ENCODE data around the gene FGF18.

FGF18 gene

DNA sequence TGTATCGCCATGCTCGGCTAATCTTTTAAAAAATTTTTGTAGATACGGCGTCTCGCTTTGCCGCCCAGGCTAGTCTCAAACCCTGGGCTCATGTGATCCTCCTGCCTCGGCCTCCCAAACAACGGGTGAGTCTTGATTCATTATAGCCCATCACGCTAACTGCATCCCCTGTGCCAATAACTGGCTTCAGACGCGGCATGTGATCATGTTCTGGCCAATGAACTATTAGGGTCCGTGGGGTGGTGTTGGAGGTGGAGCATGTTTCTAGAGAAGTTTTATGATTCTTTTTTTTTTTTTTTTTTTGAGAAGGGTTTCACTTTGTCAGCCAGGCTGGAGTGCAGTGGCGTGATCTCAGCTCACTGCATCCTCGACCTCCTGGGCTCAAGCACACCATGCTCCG lies 51.0 kb downstream of the FGF18 start:
- no peak for DNase-seq (ENCODE audit: low spot score)

DNA sequence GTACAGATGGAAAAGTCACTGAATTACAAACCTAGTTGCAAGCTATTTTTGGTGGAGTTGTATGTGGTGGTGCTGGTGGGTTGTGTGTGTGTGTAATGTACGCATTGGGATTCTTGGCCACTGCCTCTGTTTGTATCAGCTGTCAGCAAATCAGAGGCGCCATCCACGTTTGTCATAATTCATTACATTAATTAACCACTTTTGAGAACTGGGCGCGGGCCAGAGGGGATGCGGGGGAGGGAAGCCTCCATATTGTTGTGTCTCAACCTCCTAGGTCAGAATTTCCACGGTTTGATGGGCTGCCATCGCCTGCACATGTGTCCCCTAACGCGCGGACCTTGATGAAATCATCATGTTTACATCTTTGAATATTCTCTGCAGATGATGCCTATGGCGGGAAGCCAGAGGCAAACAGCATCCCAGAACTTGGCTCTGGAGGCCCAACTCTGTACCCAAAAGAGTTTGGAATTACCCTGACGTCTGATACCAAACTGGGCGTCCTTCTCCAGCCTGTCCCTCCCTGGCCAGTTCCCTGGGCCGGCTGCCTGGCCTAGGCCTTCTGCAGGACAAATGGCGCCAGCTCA lies 54.9 kb downstream of the FGF18 start:
- no peak for DNase-seq (ENCODE audit: low spot score)

DNA sequence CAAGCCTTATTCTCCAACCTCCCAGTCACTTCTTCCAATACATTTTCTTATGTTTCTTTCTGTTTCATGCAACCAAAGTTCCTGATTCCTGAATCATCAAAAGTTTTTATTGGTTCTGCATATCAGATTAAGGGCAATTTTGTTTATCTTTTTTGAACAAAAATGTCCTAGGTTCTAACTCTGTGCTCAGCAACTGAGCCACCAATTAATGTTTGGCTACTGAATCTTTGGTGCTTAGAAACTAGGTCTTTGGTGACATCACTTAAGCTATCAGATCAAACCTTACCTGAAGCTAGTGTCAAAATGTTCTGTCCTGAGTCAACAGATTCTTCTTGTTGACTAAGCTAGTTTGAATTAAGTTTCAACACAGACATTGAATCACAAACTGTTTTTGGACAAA lies 56.1 kb downstream of the FGF18 start:
- DNase-seq (ENCODE audit: low spot score), result no peak

DNA sequence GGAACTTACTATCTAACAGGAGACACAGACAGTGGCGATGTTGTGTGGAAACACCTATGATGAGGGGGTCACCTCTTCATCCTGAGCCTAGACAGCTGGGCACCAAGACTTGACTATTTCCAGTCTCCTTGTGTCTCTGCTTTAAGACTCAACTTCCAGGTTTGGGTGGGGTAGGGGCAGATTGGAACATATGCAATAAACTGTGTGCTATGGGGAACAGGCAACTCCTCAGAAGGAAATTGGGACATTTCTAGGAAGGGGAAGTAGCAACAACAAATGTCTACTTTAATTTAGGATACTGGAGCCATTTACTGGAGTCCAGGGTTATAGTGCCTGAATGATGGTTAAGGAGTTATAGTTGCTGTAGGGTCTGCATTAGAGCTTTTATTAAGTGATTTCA lies 57.3 kb downstream of the FGF18 start:
- DNase-seq (ENCODE audit: low spot score), result no peak

DNA sequence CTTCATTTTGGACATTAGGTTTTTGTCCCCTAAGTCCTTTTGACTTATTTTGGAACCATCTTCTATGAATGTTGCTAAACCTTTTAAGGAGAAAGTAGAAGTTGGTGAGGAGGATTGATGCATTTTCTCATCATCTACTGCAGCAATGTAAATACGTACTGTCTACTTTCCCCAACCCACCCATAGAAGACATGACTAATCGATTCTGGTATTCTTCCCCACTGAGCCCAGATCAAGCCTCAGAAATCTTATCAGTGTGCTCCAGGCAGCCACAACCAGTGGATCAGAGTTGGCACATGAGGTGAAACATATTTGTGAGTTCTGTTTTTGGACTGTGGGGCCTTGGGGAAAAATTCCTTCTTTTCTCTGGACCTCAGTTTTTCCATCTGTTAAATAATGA lies 57.7 kb downstream of the FGF18 start:
- DNase-seq (ENCODE audit: low spot score), result no peak

DNA sequence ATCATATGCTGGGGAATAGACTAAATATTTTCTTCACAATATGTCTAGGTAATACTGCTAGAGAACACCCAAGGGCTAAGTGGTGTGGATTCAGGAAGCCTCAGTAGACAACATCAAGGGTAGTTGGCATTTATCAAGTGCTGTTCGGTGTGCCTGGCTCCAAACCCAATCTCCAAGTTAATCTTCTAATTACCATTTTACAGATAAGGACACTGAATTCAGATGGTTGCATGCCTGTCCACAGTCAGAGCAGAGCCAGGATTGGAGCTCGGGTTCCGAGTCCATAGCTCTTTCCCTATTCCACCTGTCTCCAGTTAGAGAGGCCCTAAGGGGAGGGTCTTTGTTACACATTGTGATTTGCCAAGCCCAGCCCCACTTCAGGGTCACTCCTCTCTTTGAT lies 58.2 kb downstream of the FGF18 start:
- DNase-seq (ENCODE audit: low spot score), result no peak

DNA sequence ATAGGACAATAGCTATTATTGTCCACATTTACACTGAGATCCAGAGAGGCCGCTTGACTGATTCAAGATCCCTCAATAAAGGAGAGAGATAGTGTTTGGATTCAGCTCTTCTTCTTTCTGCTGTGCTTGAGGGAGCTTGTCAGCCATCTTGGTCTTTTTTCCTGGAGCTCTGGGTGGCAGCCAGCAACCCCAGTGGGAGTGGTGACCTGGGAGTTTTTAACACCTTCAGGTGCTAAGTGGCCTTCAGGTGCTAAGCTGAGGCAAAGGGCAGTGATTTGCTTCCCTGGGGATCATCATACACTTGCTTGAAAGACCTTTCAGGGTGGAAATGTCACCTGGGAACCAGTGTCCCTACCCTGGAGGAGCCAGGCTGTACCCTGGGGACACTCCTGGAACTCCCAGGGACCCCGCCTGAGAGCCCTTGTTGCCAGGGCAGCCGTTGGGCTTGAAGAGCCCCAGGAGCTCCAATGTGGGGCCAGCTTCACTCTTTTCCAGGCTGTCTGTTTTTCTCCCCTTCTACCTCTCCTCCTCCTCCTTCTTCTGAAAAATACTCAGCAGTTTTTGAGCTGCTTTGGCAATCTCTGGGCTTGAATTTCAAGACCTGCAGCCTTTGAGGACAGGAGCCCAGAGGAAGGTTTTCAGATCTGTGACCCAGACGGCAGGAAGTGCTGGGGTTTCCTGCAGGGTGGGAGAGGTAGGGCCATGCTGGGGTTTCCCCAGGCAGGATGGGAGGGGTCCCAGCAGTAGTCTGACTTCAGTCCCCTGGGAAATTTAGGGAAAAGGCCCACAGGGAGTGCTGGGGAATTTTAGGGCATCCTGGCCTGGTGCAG lies 59.7 kb downstream of the FGF18 start:
- DNase-seq (ENCODE audit: low spot score), result no peak

DNA sequence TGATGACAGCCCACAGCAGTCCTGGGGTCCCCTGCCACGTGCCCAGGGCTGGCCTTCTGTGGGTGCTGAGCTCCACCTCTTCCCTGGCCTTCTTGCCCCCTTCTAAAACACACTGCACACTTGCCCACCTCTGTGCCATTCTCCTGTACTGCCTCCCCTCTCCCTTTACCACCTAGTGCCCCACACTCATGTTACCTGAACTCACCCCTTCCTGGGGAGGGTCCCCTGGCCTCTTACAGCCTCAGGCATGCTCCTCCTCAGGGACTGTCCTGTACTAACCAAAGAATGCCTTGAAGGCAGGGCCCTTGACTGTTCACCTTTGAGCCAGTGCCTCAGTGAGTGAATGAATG lies 60.3 kb downstream of the FGF18 start:
- DNase-seq (ENCODE audit: low spot score), result no peak

DNA sequence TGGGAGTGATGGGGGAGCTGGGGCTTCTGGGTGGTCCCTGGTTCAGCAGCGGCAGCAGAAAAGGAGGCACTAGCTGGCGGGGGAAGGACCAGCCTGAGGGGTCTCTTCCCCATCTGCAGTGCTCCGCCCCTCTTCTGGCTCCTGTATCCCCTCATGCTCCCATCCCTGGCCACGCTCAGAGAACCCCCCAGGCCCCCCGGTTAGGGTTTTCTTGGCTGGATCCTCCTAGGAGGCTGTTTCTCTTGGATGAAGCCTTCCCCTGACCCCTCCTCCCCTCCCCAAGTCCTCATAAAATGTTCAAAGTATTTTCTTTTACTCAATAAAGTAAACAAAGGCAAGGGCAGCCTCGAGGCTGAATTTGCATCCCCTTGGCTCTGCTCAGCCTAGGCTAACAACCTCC lies 60.8 kb downstream of the FGF18 start:
- DNase-seq (ENCODE audit: low spot score), result no peak

DNA sequence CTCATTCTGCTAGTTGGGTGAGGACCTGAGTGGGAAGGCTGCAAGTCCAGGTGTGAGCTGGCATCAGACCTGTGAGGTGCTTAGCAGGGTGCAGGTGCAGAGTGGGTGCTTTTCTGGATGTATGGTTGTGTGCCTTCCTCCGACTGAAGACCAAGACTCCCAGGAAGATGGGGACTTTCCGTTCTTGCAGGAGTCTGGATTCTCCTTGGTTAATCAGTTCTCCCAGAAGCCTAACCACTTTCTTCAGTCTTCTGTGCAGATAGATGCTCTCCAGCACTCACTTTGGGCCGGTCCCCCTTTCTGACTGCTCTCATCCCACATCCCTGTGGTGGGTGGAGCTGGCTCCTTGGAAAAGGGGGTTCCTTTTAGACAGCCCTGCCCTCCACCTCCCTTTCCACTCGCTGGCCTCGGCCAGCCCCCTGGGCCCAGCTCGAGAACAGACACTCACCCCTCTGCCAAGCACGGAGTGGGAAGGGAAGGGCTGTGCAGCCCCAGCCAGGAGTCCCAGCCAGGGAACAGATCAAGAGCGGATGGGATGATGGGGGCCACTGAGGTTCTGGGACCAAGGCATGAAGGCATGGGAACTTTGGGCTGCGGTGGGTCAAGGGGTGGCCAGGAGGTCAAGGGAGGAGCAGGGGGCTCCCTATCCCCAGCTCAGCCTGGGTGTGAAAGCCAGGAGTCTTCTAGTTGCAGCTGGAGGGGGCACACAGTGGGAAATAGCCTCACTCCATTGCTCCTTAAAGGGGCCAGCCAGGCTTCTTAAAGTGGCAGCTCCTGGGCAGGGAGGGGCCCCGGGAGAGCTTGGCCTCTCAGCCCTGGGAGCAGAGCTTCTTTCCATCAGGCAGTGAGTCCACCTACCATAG lies 62.4 kb downstream of the FGF18 start:
- no peak for DNase-seq (ENCODE audit: low spot score)

DNA sequence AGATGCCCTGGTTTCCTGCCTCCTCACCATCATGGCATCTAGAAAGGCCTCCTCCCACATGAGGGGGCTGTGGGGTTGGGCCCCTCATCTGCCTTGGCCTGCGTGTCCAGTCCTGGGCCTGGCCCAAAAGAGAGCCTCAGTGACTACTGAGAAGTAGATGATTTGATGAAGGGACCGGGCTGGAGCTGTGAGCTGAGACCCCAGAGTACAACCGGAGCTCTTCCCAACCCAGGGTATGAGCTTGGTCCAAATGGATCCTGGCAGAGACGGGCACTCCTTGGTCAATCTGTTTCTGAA lies 62.9 kb downstream of the FGF18 start:
- no peak for DNase-seq (ENCODE audit: low spot score)

DNA sequence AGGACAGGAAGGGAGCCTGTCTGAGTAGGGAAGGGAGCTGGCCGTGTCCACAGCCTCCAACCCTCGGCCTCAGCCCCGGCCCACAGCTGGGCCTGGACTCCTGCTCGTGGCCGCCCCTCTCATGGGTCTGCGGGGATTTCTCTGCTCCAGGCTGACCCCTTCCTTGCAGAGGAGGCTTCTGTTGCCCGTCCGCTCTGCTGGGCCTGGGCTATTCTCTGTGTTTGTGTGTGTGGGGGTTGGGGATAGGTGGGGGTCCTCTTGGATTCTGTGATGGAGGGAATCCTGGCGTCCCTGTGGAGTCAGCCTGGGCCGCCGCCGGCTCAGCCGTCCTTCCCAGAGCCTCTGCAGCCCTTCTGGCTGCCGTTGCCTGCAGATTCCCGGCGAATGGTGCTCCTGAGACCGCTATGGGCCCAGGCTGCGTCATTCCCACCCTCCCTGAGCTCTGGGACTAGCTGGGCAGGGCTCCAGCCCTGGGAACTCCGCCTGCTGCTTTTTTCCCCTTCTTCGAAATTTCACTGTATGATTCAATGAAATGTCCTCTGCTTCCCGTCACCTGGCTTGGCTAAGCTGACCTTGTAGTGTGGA lies 64.2 kb downstream of the FGF18 start:
- no peak for DNase-seq (ENCODE audit: low spot score)

DNA sequence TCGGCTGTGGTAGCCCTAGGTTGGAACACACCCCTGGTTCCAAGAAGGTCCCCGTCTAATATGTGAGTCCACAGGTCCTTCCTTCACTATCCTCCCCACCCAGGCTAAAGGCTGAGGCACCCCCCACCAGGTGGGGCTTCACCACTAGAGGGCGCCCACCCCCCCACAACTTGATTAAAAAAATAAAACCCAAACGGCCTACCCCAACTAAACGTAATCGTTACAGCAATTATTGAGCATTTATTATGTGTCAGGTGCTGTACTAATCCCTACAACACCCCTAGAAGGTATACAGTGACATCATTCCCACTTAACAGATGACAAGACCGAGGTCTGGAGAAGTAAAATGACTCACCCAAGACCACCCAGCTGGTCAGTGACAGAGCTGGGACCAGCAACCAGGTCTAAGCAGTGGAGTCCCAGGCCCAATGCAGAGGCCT lies 65.0 kb downstream of the FGF18 start:
- DNase-seq (ENCODE audit: low spot score), result peak; percentile 61

DNA sequence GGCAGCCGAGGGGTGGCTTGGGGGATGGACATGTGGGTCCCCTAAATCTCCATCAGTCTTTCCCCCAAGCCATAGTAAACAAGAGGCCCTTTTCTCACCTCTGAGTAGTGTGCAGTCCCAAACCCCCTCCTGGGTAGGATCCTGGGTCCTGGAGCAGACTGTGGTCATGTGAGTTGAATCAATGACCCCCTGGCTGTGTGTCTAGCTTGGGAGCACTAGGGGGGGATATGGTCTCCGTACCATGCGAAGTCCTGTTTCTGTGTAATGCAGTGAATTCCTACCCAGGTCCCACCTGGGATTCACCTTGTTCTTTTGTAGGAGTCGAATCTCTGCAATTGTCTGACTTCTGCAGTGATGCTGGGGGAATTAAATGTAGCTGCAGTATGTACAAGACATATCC lies 66.2 kb downstream of the FGF18 start:
- no peak for DNase-seq (ENCODE audit: low spot score)

DNA sequence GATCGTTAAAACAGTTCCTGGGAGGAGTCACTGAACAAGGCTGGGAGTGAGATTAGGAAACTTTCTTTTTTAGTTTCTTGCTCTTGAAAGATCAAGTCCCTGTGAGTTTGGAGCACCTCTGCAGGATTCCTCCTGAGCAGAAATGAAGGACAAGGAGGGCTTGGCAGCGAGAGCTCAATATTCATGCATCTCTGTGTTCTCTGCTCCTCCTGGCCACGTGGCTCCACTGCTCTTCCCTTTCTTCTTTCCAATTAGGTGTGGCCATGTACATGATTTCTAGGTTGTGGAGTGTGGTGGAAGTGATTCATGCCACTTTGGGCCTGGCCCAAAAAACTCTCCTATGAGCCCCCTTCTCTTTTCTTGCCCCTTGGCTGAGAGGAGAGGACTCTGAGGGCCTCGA lies 67.2 kb downstream of the FGF18 start:
- no peak for DNase-seq (ENCODE audit: low spot score)

DNA sequence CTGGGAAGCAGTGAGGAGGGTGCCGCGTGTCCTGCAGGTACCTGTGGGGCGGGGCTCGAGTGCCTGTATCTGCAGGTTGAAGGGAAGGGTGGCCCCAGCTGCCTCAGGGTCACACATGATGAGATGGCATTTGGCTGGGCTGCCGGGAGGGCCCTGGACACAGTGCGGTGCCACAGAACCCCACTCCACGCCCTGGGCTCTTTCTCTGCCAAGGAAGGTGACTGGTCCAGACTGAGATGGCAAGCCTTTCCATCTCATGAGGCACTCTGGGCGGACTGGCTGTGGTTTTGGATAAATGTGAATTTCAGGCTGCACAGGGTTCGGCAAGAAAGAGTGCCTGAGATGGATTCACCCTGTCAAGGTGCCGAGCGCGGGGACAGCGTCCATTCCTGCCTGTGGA lies 69.4 kb downstream of the FGF18 start:
- DNase-seq (ENCODE audit: low spot score), result no peak

DNA sequence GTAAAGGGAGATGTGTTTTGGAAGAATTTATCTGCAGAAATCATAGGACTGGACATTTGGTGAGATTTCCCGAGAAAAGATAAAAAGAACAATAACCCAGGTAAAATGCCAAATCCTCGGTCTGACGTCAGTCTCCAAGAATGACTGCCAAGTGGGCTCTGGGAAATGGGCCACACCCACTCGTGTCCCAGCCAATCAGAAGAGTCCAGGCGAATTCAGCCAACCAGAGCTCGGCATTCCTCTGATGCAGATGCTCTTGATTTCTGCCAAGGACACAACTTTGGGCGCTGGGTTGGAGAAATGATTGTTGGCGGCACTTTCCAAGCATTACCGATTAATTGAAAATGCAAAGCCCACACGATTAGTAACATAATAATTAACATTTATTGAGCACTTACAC lies 73.3 kb downstream of the FGF18 start:
- no peak for DNase-seq (ENCODE audit: low spot score)

DNA sequence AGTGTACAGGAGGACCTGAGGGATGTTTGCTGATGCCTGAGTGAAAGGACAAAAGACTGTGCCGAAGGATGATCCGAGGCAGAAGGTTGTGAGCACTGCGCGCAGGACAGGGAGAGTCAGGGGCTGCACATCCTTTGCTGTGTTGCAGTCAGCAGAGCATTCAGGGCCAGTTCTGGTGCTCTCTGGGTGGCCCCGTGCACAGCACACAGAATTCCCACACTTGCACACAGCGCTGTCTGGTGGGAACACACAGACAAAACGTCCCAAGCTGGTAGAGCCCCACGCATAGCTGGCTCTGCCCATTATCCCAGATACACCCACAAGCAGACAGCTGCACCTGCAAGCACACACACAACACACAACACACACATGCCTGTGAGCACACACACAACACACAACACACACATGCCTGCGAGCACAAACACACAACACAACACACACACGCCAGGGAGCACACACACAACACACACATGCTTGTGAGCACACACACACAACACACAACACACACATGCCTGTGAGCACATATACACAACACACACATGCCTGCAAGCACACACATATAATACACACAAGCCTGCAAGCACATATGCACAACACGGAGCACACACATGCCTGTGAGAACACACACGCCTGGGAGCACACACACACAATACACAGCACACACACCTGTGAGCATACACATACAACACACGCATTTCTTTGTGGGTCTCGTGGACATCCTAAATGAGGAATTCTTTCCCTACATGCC lies 74.4 kb downstream of the FGF18 start:
- no peak for DNase-seq (ENCODE audit: low spot score)

DNA sequence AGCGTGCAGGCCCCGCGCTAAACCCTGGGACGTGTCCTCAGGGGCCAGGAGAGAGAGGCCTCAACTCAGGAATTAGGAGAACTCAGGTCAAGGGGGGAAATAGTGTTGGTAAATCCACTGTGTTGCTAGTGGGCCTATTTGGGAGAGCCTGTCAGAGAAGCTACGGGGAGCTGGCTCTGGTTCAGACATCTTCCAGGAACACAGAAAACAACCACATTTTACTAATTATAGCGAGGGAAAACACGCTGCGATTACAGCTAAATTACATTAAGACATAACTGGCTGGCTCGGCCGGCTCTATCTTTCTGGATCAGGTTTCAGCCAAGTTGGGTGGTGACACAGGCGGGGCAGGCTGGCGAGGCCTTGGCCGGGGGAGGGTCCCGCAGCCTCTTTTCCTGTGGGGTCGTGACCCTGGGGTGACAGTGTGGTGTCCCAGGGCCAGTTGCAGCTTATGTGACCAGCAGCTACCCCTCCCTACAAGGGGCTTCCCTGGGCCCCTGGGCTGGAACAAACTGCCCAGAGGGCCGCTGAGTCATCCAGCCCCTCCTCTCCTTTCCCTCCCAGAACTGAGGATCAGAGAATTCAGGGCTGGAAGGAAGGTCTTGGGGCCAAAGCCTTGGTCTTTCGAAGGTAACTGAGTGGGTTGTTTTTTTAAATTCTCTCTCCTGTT lies 75.1 kb downstream of the FGF18 start:
- DNase-seq (ENCODE audit: low spot score), result peak; percentile 79

DNA sequence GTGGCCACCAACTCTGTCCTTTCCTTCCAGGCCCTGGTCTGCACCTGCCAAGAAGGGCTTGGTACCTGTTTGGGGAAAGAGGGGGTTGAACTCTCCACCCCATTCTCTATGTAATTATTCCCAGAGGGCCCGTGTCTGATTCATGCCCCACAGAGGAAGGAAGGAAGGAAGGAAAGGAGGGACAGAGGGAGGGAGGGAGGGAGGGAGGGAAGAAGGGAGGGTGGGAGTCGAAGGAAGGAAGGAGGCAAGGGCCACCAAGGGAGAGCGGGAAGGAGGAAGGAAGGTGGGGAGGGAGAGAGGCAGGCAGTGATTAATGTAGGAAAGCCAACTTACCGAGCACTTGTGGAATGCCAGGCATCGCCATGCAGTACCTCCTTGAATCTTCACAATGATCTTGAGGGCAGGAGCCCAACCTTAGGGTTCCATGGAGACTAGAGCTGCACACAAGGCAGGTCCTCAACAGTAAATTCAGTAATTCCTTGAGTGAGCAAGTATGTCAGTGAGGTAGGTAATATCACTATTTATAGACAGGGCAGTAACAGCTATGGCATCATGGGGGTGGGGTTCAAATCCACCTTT lies 75.8 kb downstream of the FGF18 start:
- DNase-seq (ENCODE audit: low spot score), result no peak

DNA sequence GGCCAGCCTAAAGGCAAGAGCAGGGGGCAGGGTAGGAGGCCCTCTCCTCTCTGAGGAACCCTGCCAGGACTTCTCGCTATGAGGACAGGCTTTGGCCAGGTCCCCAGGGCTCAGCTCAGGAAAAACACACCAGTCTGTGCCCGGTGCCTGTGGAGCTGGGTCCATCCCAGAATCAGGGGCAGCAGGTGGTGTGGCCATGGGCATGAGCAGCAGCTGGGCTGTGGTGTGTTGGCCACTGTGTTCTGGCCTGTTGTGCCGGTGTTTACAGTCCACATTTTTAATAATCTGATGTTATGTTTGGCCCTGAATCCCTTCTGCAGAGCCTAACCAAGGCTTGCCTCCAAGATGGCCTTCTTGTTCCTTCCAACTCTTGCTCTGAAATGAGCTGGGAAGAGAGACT lies 77.0 kb downstream of the FGF18 start:
- DNase-seq (ENCODE audit: low spot score), result no peak

Measured in AG08395 (cell line).